HG03175 (cell line): ENCODE measurements around the gene PCDHGA1.
A peak's percentile ranks its signal among the peaks of the same experiment; 100 is the strongest.

Source experiments
- ATAC-seq: cut with Tn5 transposase; IDR thresholded peaks from one replicate; pipeline ENCODE4 v1.9.1; 2021; ENCODE audit warnings: mild to moderate bottlenecking, moderate library complexity; ENCODE audit not compliant: unreplicated experiment

The PCDHGA1 gene

GRCh38 chr5:141488591-141489561 is 158.6 kb downstream of the PCDHGA1 start, which contains the start of gene PCDHGC5:
PCDHGC5 (plus strand) TSS chr5:141489081; CDS start chr5:141489241, 160 bp downstream.
- no peak for ATAC-seq

- no peak for ATAC-seq
These were observed 159.5 kb downstream of the PCDHGA1 start for GRCh38 chr5:141489841-141490240.

- ATAC-seq, result no peak
These were observed 160.0 kb downstream of the PCDHGA1 start for GRCh38 chr5:141490271-141490670.

GRCh38 chr5:141490771-141491170 is 160.5 kb downstream of the PCDHGA1 start:
- no peak for ATAC-seq

GRCh38 chr5:141491323-141492167 is 161.2 kb downstream of the PCDHGA1 start:
- ATAC-seq, result peak; percentile 19

GRCh38 chr5:141492168-141492885 is 162.0 kb downstream of the PCDHGA1 start:
- ATAC-seq, result peak; percentile 47

- ATAC-seq, result no peak
These were observed 163.4 kb downstream of the PCDHGA1 start for GRCh38 chr5:141493500-141494422.

- ATAC-seq, result no peak
These were observed 164.6 kb downstream of the PCDHGA1 start for GRCh38 chr5:141494761-141495452.

GRCh38 chr5:141495453-141495811 is 165.1 kb downstream of the PCDHGA1 start:
- no peak for ATAC-seq

- no peak for ATAC-seq
These were observed 165.7 kb downstream of the PCDHGA1 start for GRCh38 chr5:141496038-141496437.

GRCh38 chr5:141501761-141502160 is 171.4 kb downstream of the PCDHGA1 start:
- no peak for ATAC-seq

- ATAC-seq, result no peak
These were observed 173.4 kb downstream of the PCDHGA1 start for GRCh38 chr5:141503681-141504080.

GRCh38 chr5:141504216-141504615 is 173.9 kb downstream of the PCDHGA1 start:
- ATAC-seq, result no peak

- no peak for ATAC-seq
These were observed 176.3 kb downstream of the PCDHGA1 start for GRCh38 chr5:141506381-141507155.

GRCh38 chr5:141507387-141508091 is 177.2 kb downstream of the PCDHGA1 start:
- peak; percentile 30 for ATAC-seq

- ATAC-seq, result no peak
These were observed 178.1 kb downstream of the PCDHGA1 start for GRCh38 chr5:141508440-141508797.

GRCh38 chr5:141508798-141509611 is 178.7 kb downstream of the PCDHGA1 start:
- no peak for ATAC-seq
